Renal cortical epithelial cell (primary cell): ENCODE results near the gene BRSK2. TPM values are rescaled to one million over a fixed set of nuclear protein-coding genes. Genes with fewer than 3 reads are reported as not detected.
"Not testable (repeated sequence)": the region's sequence is repeated elsewhere in the genome, so short reads cannot be mapped to it uniquely, and the experiment has no call there.

Source experiments
- DNase-seq: peaks from one replicate; pipeline ENCODE4 v3.0.0-alpha.2; 2011; ENCODE audit warnings: low read depth
- total RNA-seq: library from RNA; depleted of rRNA; stranded (reverse); fragments of >200 nt; gene quantifications from 2 replicates; pipeline ENCODE4 v1.2.3, GENCODE V29; 2014

Gene BRSK2
- total RNA-seq, 1 donor from 2014 or later, result 0.30 TPM

GRCh38 chr11:1354125-1354938 is 35.4 kb upstream of the BRSK2 start:
- no peak for DNase-seq

GRCh38 chr11:1356007-1356435 is 33.7 kb upstream of the BRSK2 start:
- no peak for DNase-seq

- no peak for DNase-seq
Measured at GRCh38 chr11:1356478-1356960, 33.2 kb upstream of the BRSK2 start.

GRCh38 chr11:1358286-1358685 is 31.4 kb upstream of the BRSK2 start:
- no peak for DNase-seq

- DNase-seq, result not testable (repeated sequence)
Measured at GRCh38 chr11:1358931-1359330, 30.8 kb upstream of the BRSK2 start.

- DNase-seq, result no peak
Measured at GRCh38 chr11:1359556-1359955, 30.2 kb upstream of the BRSK2 start.

GRCh38 chr11:1360181-1360834 is 29.4 kb upstream of the BRSK2 start:
- no peak for DNase-seq

- no peak for DNase-seq
Measured at GRCh38 chr11:1360835-1361357, 28.8 kb upstream of the BRSK2 start.

GRCh38 chr11:1361882-1362281 is 27.9 kb upstream of the BRSK2 start:
- DNase-seq, result no peak

- no peak for DNase-seq
Measured at GRCh38 chr11:1367721-1368120, 22.0 kb upstream of the BRSK2 start.

GRCh38 chr11:1368216-1368615 is 21.5 kb upstream of the BRSK2 start:
- DNase-seq, result no peak

- DNase-seq, result no peak
Measured at GRCh38 chr11:1368966-1369365, 20.8 kb upstream of the BRSK2 start.

- DNase-seq, result no peak
Measured at GRCh38 chr11:1369371-1370005, 20.2 kb upstream of the BRSK2 start.

GRCh38 chr11:1370186-1371025 is 19.3 kb upstream of the BRSK2 start:
- no peak for DNase-seq

GRCh38 chr11:1371026-1371325 is 18.8 kb upstream of the BRSK2 start:
- DNase-seq, result no peak

GRCh38 chr11:1371377-1371776 is 18.4 kb upstream of the BRSK2 start:
- DNase-seq, result no peak

GRCh38 chr11:1371836-1372465 is 17.8 kb upstream of the BRSK2 start:
- no peak for DNase-seq

GRCh38 chr11:1372660-1373059 is 17.1 kb upstream of the BRSK2 start:
- DNase-seq, result no peak

- DNase-seq, result no peak
Measured at GRCh38 chr11:1373536-1374214, 16.1 kb upstream of the BRSK2 start.

GRCh38 chr11:1375161-1375954 is 14.4 kb upstream of the BRSK2 start:
- DNase-seq, result no peak
